Endothelial cell of umbilical vein (primary cell): Measurements from ENCODE around the gene SAMSN1. TPM values are rescaled to one million over a fixed set of nuclear protein-coding genes. Genes with fewer than 3 reads are reported as not detected.

Source experiments
- BruUV-seq: library from RNA; stranded (reverse); fragments of 400-500 nt; replicated peaks from 2 replicates; lab custom pipeline; 2021; lab: Mats Ljungman, UMichigan
- CTCF ChIA-PET: fragments of 300-600, 350-600 bp; sonication (Branson Sonifier 250); formaldehyde crosslinking; loops from one replicate; lab custom pipeline; 2021; ENCODE audit warnings: antibody characterized with exemption, inconsistent platforms; lab: Charles Lee
- POLR2A ChIA-PET: fragments of 300-600, 350-600 bp; sonication (Branson Sonifier 250); formaldehyde crosslinking; loops from one replicate; lab custom pipeline; 2021; ENCODE audit warnings: antibody characterized with exemption, inconsistent platforms; lab: Charles Lee
- DNase-seq: peaks from one replicate; pipeline ENCODE4 v3.0.0-alpha.2; 2011; ENCODE audit warnings: low read depth, low spot score
- FAIRE-seq: peaks from 2 replicates; lab custom pipeline; 2011; peaks lifted over from hg19 to GRCh38; lab: Jason Lieb, UNC
- H2AFZ ChIP-seq: 2 replicates; pipeline ENCODE4 v1.6.0; 2012; ENCODE audit warnings: low read depth, low read length, control low read depth, inconsistent platforms
- H3K27ac ChIP-seq: 2 replicates; pipeline ENCODE4 v1.5.1; 2011; ENCODE audit warnings: low read depth, mild to moderate bottlenecking, control low read depth, low read length, moderate library complexity; ENCODE audit not compliant: insufficient read depth
- H3K27me3 ChIP-seq, 2 experiments: 2 replicates each; pipeline versions ENCODE4 v1.6.0 to v1.6.1; 2011; ENCODE audit warnings: low read length in 2 of 2, mixed read lengths in 1 of 2; ENCODE audit not compliant: control insufficient read depth in 2 of 2, insufficient read depth in 2 of 2
- H3K36me3 ChIP-seq, 2 experiments: 2 replicates in 1 of 2; 3 replicates in 1 of 2; pipeline ENCODE4 v1.5.1; 2011; ENCODE audit warnings: low read length in 2 of 2, mild to moderate bottlenecking in 1 of 2, moderate library complexity in 1 of 2; ENCODE audit not compliant: control insufficient read depth in 2 of 2, insufficient read depth in 2 of 2; ENCODE audit errors: extremely low read depth in 1 of 2
- H3K4me1 ChIP-seq: 3 replicates; pipeline ENCODE4 v1.5.1; 2011; ENCODE audit warnings: mild to moderate bottlenecking, low read length; ENCODE audit not compliant: control insufficient read depth, insufficient read depth; ENCODE audit errors: extremely low read depth
- H3K4me2 ChIP-seq: 2 replicates; pipeline ENCODE4 v1.6.1; 2011; ENCODE audit warnings: low read length, control low read depth, mixed read lengths; ENCODE audit not compliant: insufficient read depth
- H3K4me3 ChIP-seq, 3 experiments: fragments of 200-600 bp in 1 of 3; sonication (generic), shearing (Covaris generic) in 1 of 3; replicated peaks in 1 of 3; 2 replicates each; pipeline ENCODE4 v1.5.1; 2011 to 2016; ENCODE audit warnings: control low read depth in 3 of 3, low read length in 3 of 3, mild to moderate bottlenecking in 2 of 3, inconsistent platforms in 1 of 3, low read depth in 1 of 3, moderate library complexity in 1 of 3; ENCODE audit not compliant: insufficient read depth in 1 of 3
- H3K79me2 ChIP-seq: 2 replicates; pipeline ENCODE4 v1.6.0; 2012; ENCODE audit warnings: low read length, inconsistent platforms; ENCODE audit not compliant: control insufficient read depth, insufficient read depth
- H3K9ac ChIP-seq: replicated peaks from 2 replicates; pipeline ENCODE3; 2011; ENCODE audit warnings: low read length, control low read depth; ENCODE audit not compliant: insufficient read depth; ENCODE audit errors: extremely low read depth
- H3K9me1 ChIP-seq: replicated peaks from 3 replicates; pipeline ENCODE4 v1.6.0; 2011; ENCODE audit warnings: mild to moderate bottlenecking, low read length; ENCODE audit not compliant: control insufficient read depth, insufficient read depth; ENCODE audit errors: extremely low read depth
- H3K9me3 ChIP-seq: replicated peaks from 2 replicates; pipeline ENCODE4 v1.5.1; 2012; ENCODE audit warnings: low read length, inconsistent platforms; ENCODE audit not compliant: control insufficient read depth, insufficient read depth
- H4K20me1 ChIP-seq: replicated peaks from 2 replicates; pipeline ENCODE3; 2011; ENCODE audit warnings: mild to moderate bottlenecking, low read length; ENCODE audit not compliant: control insufficient read depth, insufficient read depth; ENCODE audit errors: extremely low read depth
- CTCF ChIP-seq, 2 donors: IDR thresholded peaks; 1 replicate in 1 of 2; 2 replicates in 1 of 2; pipeline ENCODE4 v1.5.1; 2011; ENCODE audit warnings: low read length in 2 of 2, mild to moderate bottlenecking in 2 of 2, moderate library complexity in 2 of 2, control low read depth in 1 of 2, inconsistent platforms in 1 of 2, low read depth in 1 of 2; ENCODE audit not compliant: insufficient read depth in 1 of 2; ENCODE audit errors: extremely low read depth in 1 of 2
- EZH2 ChIP-seq: IDR thresholded peaks from 2 replicates; pipeline ENCODE4 v1.6.1; 2012; ENCODE audit warnings: borderline replicate concordance, low read depth, mild to moderate bottlenecking, moderate library complexity, low read length, inconsistent platforms; ENCODE audit not compliant: severe bottlenecking
- FOS ChIP-seq: IDR thresholded peaks from 2 replicates; pipeline ENCODE4 v1.6.1; 2011; ENCODE audit warnings: mild to moderate bottlenecking, low read length, moderate library complexity, borderline replicate concordance; ENCODE audit not compliant: insufficient read depth
- GATA2 ChIP-seq: IDR thresholded peaks from 2 replicates; pipeline ENCODE4 v1.7.0; 2011; ENCODE audit warnings: low read depth, mild to moderate bottlenecking, moderate library complexity, mixed read lengths, low read length; ENCODE audit not compliant: insufficient read length, insufficient read depth
- JUN ChIP-seq: IDR thresholded peaks from 2 replicates; pipeline ENCODE4 v1.6.1; 2011; ENCODE audit warnings: borderline replicate concordance, low read depth; ENCODE audit not compliant: insufficient read length, insufficient read depth
- MAX ChIP-seq: IDR thresholded peaks from 2 replicates; pipeline ENCODE4 v1.6.1; 2011; ENCODE audit not compliant: insufficient read depth, insufficient read length
- MYC ChIP-seq: IDR thresholded peaks from one replicate; pipeline ENCODE4 v1.6.1; 2011; ENCODE audit warnings: mild to moderate bottlenecking, low read depth, low read length
- POLR2A ChIP-seq: IDR thresholded peaks from 2 replicates; pipeline ENCODE4 v1.6.1; 2012; ENCODE audit warnings: low read depth, mild to moderate bottlenecking, control low read depth, low read length
- POLR2AphosphoS5 ChIP-seq: IDR thresholded peaks from 2 replicates; pipeline ENCODE4 v1.6.1; 2012; ENCODE audit warnings: low read depth, mild to moderate bottlenecking, control low read depth, low read length, moderate library complexity; ENCODE audit not compliant: insufficient read depth
- dilution Hi-C: fragments of 300-500 bp; cut with MboI; formaldehyde crosslinking; loops from one replicate; pipeline ENCODE4 v1.15.0; 2019; ENCODE audit warnings: low sequenced_read_pairs; ENCODE audit not compliant: extremely low pct_ligation_motif_present
- intact Hi-C: fragments of 100-400 bp; cut with micrococcal nuclease; formaldehyde crosslinking; loops from one replicate; pipeline ENCODE4 v1.10.0; 2022
- polyA plus RNA-seq, 4 experiments: library from polyadenylated mRNA; depleted of rRNA in 3 of 4; stranded (reverse) in 3 of 4; unstranded in 1 of 4; fragments of >200 nt; gene quantifications; 2 replicates each; pipeline versions ENCODE4 v1.2.1 to v1.2.3, GENCODE V29; 2011 to 2012; ENCODE audit warnings: missing spikeins in 1 of 4
- total RNA-seq: library from RNA; stranded (reverse); gene quantifications from 2 replicates; pipeline ENCODE4 v1.2.3, GENCODE V29; 2021

The SAMSN1 gene
- total and polyA plus RNA-seq, 2 donors (not counting 3 experiments of a cell fraction or from before 2014, with no cell fraction given): 2.5 to 5.3 TPM

GRCh38 chr21:14591377-14591776, 45.3 kb upstream of the SAMSN1 start:
- Histone ChIP-seq H2AFZ (no peak overlapping the region), H3K79me2 (no peaks in the 10 kb centered on the region), H3K9me3 (no peaks in the 10 kb centered on the region), H3K27me3 (no peaks in the 10 kb centered on the region), H3K27ac (no peak overlapping the region), H4K20me1 (no peaks in the 10 kb centered on the region), H3K9ac (no peak overlapping the region), H3K4me3 (no peak overlapping the region), H3K4me1 (no peaks in the 10 kb centered on the region), H3K4me2 (no peak overlapping the region), H3K36me3 (no peaks in the 10 kb centered on the region), H3K9me1 (no peaks in the 10 kb centered on the region)
- DNase-seq (no peak), FAIRE-seq (no peak)
- dilution Hi-C loops (no loop called here), intact Hi-C loops (no loop called here)
- BruUV-seq: no TSS peak
- POLR2A ChIA-PET: no interaction called here
- TF ChIP-seq GATA2: no peak
- TF ChIP-seq POLR2A: no peak
- no peak for TF ChIP-seq JUN
- TF ChIP-seq MYC: no peak
- no peak for TF ChIP-seq CTCF (IDR thresholded peaks at IDR 0.05; ENCODE audit: extremely low read depth in 1 of 2, insufficient read depth in 1 of 2, low read depth in 1 of 2, low read length in 2 of 2)
- TF ChIP-seq MAX: no peak
- no peak for TF ChIP-seq EZH2
- TF ChIP-seq POLR2AphosphoS5: no peak
- no peak for TF ChIP-seq FOS
- CTCF ChIA-PET: interaction anchor here (0.9 to 2.3 kb wide), 2 partner anchors 11 to 147 kb away, joined by 3 to 6 read pairs; no protein-coding TSS in a partner anchor
